Measurements from ENCODE around the gene CFAP53. TPM values are rescaled to one million over a fixed set of nuclear protein-coding genes. Genes with fewer than 3 reads are reported as not detected.

Gene CFAP53
- polyA plus RNA-seq, 1 of the 3 experiments (the other 2 are of a cell fraction), result 1.6 TPM

- Histone ChIP-seq H3K4me3 (ENCODE audit: low read depth in 2 of 2, low read length in 1 of 2) (no peak overlapping the region), H2AFZ (ENCODE audit: low read depth) (no peak overlapping the region), H3K36me3 (replicated peaks in 1 of 2; ENCODE audit: control insufficient read depth in 1 of 2, insufficient read depth in 2 of 2, low read length in 1 of 2) (peaks cover 11 to 40% of the 10 kb centered on the region in 2 experiments), H4K20me1 (ENCODE audit: insufficient read depth) (no peaks in the 10 kb centered on the region), H3K79me2 (ENCODE audit: insufficient read depth) (peaks cover 28% of the 10 kb centered on the region), H3F3A (replicated peaks; ENCODE audit: insufficient read depth) (no peaks in the 10 kb centered on the region), H3K27ac (ENCODE audit: low read depth in 2 of 2, low read length in 1 of 2) (no peak overlapping the region), H3K4me2 (no peak overlapping the region), H3K4me1 (ENCODE audit: control insufficient read depth in 1 of 2, insufficient read depth in 2 of 2, low read depth in 1 of 2, low read length in 1 of 2) (peaks cover 4 to 23% of the 10 kb centered on the region in 2 experiments; a peak in 1 of 4 replicates), H3K9ac (no peak overlapping the region), H3K9me2 (no peaks in the 10 kb centered on the region), H3K9me3 (no peaks in the 10 kb centered on the region), H3K27me3 (ENCODE audit: insufficient read depth) (no peaks in the 10 kb centered on the region)
- CTCF ChIA-PET, result interaction anchor here (4.6 kb wide), 1 partner anchor 72 kb away, joined by 23 read pairs; no protein-coding TSS in a partner anchor
- DNase-seq, result no peak
- WGBS (ENCODE audit: low lambda C conversion rate), result 100% methylated on average over 1 of the region's 13 CpGs
- TF ChIP-seq USF1 (IDR thresholded peaks at IDR 0.05; ENCODE audit: borderline replicate concordance, low read depth) (no peak), FOXJ3 (CRISPR knock-in tag; IDR thresholded peaks at IDR 0.05) (no peak), NRF1 (IDR thresholded peaks at IDR 0.05; ENCODE audit: low read depth, low read length) (no peak), CHD2 (IDR thresholded peaks at IDR 0.05; ENCODE audit: low read length, partially characterized antibody) (no peak), IRF3 (IDR thresholded peaks at IDR 0.05; ENCODE audit: low read depth, low read length) (no peak), JUND (IDR thresholded peaks at IDR 0.05) (no peak), ELF1 (IDR thresholded peaks at IDR 0.05) (no peak), ZBTB33 (IDR thresholded peaks at IDR 0.05; ENCODE audit: borderline replicate concordance, low read depth) (no peak), TAF1 (IDR thresholded peaks at IDR 0.05; ENCODE audit: borderline replicate concordance, low read depth, low read length) (no peak), MXI1 (IDR thresholded peaks at IDR 0.05; ENCODE audit: low read depth, low read length) (no peak), RCOR1 (IDR thresholded peaks at IDR 0.05; ENCODE audit: low read length) (no peak)
- POLR2A ChIA-PET, result no interaction called here
These were observed 18.8 kb upstream of the CFAP53 start for GRCh38 chr18:50285071-50285470.

- H3K27me3 ChIP-seq (ENCODE audit: insufficient read depth), result no peaks in the 10 kb centered on the region
- no peaks in the 10 kb centered on the region for H3K9me2 ChIP-seq
- peaks cover 35% of the 10 kb centered on the region for H3K79me2 ChIP-seq (ENCODE audit: insufficient read depth)
- ChIA-PET CTCF (interaction anchor here (4.6 kb wide), 1 partner anchor 73 kb away, joined by 23 read pairs; no protein-coding TSS in a partner anchor), POLR2A (no interaction called here)
- TF ChIP-seq ZBTB33 (IDR thresholded peaks at IDR 0.05; ENCODE audit: borderline replicate concordance, low read depth) (no peak), REST (IDR thresholded peaks at IDR 0.05; ENCODE audit: low read depth, low read length) (no peak), POLR2AphosphoS5 (IDR thresholded peaks at IDR 0.05; ENCODE audit: low read depth, low read length) (no peak), EP300 (IDR thresholded peaks at IDR 0.05; ENCODE audit: borderline replicate concordance in 1 of 2, low read depth in 1 of 2, low read length in 1 of 2) (no peak), CHD2 (IDR thresholded peaks at IDR 0.05; ENCODE audit: low read length, partially characterized antibody) (no peak)
- H3K27ac ChIP-seq (ENCODE audit: low read depth in 2 of 2, low read length in 1 of 2), result no peak overlapping the region
- DNase-seq, result no peak
- WGBS (ENCODE audit: low lambda C conversion rate), result 93% methylated on average over 15 of the region's 15 CpGs
- no peak overlapping the region for H3K9ac ChIP-seq
- peaks cover 9 to 28% of the 10 kb centered on the region in 2 experiments; a peak in 3 of 4 replicates for H3K4me1 ChIP-seq (ENCODE audit: control insufficient read depth in 1 of 2, insufficient read depth in 2 of 2, low read depth in 1 of 2, low read length in 1 of 2)
- H3K9me3 ChIP-seq, result no peaks in the 10 kb centered on the region
- no peak overlapping the region for H2AFZ ChIP-seq (ENCODE audit: low read depth)
- no peak overlapping the region for H3K4me3 ChIP-seq (ENCODE audit: low read depth in 2 of 2, low read length in 1 of 2)
- H4K20me1 ChIP-seq (ENCODE audit: insufficient read depth), result no peaks in the 10 kb centered on the region
- peaks cover 14 to 45% of the 10 kb centered on the region in 2 experiments for H3K36me3 ChIP-seq (replicated peaks in 1 of 2; ENCODE audit: control insufficient read depth in 1 of 2, insufficient read depth in 2 of 2, low read length in 1 of 2)
- no peak overlapping the region for H3K4me2 ChIP-seq
- peaks cover 4% of the 10 kb centered on the region for H3F3A ChIP-seq (replicated peaks; ENCODE audit: insufficient read depth)
These were observed 18.1 kb upstream of the CFAP53 start for GRCh38 chr18:50284255-50284885.
